Stimulated activated CD8-positive, alpha-beta memory T cell treated with anti-CD3 and anti-CD28 coated beads, Interleukin-2, amount 100 ng/mL, for 48 hours (primary cell): ENCODE measurements around the gene SHANK1.

ENCODE experiments used
- DNase-seq, 2 donors: peaks; one replicate each; pipeline ENCODE4 v3.0.0-alpha.2; 2020; ENCODE audit warnings: low read depth in 2 of 2

SHANK1 gene

DNA sequence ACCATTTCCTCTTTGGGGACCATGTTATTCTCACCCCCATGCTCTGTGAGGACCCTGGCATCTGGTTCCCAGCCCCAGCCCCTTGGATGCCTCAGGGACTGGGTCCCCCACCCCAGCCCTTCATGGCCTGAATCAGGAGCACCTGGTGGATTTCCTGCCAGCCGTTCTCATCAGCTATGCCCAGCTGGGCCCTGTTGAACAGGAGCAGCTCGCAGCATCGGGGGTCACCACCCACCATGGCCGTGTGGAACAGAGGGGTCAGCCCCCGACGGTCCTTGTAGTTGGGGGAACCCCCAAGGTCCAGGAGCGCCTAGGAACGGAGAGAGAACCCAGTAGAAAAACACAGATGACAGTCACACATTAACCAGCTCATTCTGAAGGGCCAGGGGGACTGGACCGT lies 7.8 kb downstream of the SHANK1 start:
- DNase-seq: no peak

DNA sequence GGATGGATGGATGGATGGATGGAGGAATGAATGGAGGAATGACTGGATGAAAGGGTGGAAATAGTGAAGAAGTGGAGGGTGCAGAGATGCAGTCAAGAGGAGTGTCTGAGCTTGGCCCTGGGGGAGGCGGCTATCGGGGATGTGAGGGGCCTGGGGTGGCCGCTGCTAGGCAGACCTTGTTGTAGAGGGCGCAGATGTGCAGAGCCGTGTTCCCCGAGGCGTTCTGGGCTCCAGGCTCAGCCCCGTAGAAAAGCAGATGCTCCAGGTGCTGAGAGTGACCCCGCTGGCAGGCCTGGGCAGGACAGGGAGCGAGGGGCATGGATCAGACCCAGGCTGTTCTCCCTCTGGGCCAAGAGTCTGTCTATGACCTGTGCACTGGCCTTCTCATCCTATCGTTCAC lies 8.4 kb downstream of the SHANK1 start:
- no peak for DNase-seq

DNA sequence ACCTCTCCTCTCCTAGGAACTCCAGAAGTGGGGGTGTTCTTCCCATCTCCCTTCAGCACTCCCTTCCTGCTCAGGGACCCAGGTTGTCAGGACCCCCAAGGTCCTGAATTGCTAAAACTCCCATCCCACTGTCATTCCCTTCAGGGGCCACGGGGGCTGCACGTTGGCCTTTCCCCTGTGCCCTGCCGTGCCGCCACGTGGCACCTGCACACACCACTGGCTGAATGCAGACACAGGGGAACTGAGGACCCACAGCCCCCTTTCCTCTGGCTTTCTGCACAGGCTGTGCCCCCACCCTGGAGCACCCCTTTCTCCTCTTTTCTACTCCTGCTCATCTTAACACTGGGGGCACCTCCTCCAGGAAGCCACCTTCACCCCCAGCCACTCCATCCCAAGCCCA lies 9.0 kb downstream of the SHANK1 start:
- no peak for DNase-seq

DNA sequence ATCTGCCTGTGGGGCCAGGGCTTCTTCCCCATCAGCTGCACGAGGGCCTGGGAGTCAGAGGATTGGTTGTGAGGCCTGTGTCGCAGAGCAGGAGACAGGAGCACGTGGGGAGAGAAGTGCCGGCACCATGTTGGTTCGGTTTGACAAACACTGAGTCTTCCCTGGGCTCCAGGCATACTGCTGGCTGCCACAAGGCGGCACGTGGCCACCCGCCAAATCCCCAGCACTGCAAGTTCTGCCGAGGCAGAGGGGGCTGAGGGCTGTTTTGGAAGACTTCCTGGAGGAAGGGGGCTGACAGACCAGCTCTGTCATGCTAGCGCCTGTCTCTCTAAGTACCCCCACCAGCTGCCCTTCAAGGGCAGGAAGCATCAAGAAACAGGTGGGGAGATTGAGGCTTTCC lies 9.5 kb downstream of the SHANK1 start:
- DNase-seq: no peak

- DNase-seq: no peak
These were observed 11.3 kb downstream of the SHANK1 start for GRCh38 chr19:50708179-50708879.

GRCh38 chr19:50706387-50706786 lies 13.2 kb downstream of the SHANK1 start:
- DNase-seq: no peak

GRCh38 chr19:50705422-50706019 lies 14.1 kb downstream of the SHANK1 start:
- no peak for DNase-seq

- no peak for DNase-seq
These were observed 15.4 kb downstream of the SHANK1 start for GRCh38 chr19:50703915-50704796.

- no peak for DNase-seq
These were observed 16.5 kb downstream of the SHANK1 start for GRCh38 chr19:50702871-50703829.

GRCh38 chr19:50702158-50702870 lies 17.3 kb downstream of the SHANK1 start:
- no peak for DNase-seq

GRCh38 chr19:50701367-50701985 lies 18.1 kb downstream of the SHANK1 start:
- no peak for DNase-seq

GRCh38 chr19:50697414-50698124 lies 22.0 kb downstream of the SHANK1 start:
- no peak for DNase-seq

GRCh38 chr19:50696094-50696483 lies 23.5 kb downstream of the SHANK1 start:
- DNase-seq: no peak

- DNase-seq: no peak
These were observed 24.1 kb downstream of the SHANK1 start for GRCh38 chr19:50695251-50696093.

DNA sequence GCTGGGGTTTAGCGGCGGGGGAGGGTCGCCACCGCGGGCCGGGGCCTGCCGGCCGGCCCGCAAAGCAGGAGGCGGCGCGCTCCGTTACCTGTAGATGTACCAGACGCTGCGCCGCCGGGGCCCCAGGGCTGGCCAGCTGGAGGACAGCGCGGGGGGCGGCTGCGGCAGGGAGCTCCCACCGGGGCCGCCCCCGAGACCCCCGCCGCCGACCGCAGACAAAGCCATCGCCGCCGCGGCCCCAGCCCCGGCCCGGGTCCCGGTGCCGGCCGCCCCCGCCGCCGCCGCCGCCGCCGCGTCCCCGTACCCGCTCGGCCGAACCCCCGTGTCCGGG lies 24.8 kb downstream of the SHANK1 start:
- DNase-seq: no peak

DNA sequence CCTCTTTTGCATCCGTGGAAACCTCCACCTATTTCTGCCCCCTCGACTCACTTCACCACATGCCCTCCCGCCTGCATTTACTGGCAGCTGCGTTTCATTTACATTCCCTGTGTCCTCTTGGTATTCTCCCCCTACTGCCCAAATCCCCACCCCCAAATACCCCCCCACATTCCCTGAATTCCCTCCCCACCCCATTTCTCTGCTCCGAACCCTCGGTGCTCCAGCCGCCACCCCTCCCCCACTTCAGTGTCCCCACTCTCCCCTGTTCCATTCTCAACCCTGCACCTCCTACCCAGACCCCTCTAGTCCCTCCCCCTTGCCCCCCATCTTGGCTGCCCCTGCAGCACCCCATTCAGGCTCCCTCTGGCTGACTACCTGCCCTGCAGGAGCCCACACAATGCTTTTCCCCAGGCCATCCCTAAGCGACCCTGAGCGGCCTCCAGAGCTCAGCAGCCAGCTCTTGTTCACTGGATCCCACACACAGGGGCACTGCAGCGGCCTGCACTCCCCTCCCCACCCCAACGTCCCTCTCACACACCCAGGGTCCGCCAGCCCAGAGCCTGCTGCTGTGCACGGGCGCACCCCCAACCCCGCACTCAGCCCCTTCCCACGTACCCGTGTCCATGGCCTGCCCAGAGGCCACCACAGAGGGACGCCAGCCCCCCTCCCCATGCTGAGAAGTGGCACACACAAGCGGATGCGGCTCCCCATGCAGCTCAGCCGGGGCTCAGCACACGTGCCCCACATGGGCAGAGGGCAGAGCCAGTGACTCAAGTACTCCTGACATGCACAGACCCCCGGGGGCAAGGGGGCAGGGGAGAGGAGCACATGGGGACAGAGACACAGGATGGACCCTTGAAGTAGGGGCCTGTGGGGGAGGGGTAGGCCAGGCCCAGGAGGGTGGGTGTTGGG lies 26.3 kb downstream of the SHANK1 start:
- DNase-seq: no peak

DNA sequence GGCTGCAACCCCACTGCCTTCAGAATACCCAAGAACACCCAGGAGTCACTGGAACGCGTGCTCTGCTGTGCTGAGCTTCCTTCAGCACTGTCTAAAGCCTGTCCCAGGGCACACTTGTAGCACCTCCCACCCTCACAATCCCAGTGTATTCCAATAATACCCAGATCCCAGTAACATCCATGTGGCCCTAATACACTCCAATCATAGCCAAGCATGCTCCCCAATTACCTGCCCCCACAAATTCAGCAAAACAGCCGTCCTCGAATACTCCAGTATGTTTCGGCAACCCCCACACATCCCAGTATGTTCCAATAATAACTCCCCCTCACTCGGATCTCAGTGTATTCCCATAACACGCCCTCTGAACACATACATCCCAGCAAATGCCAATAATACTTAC lies 29.2 kb downstream of the SHANK1 start:
- no peak for DNase-seq

DNA sequence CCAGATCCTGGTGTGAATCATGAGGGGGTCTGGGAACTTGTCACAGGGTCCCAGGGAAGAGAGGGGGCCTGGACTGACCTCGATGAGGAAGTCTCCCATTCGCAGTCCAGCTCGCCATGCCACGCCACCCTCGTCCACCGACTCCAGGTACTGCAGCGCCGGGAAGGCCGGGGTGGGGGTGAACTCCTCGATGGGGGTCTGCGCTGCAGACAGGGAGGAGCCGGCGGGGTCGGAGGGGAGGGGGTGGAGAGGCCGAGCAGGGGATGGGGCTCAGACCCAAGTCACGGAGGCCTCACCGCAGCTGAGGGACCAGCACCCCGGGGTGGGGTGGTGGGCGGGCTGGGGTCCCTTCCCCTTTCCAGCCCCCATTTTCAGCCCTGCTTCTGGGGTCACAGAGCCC lies 30.8 kb downstream of the SHANK1 start:
- DNase-seq: no peak
